A204.1 (cell line): ENCODE measurements around the gene DNAJC15.

Source experiments
- FAIRE-seq: peaks from 2 replicates; lab custom pipeline; 2012; peaks lifted over from hg19 to GRCh38; lab: Jason Lieb, UNC

DNAJC15 gene

GRCh38 chr13:43128504-43128961, 105.1 kb downstream of the DNAJC15 start:
- no peak for FAIRE-seq

GRCh38 chr13:43129066-43129465, 105.7 kb downstream of the DNAJC15 start:
- FAIRE-seq: no peak

- FAIRE-seq: no peak
Observed at GRCh38 chr13:43129511-43130110, 106.2 kb downstream of the DNAJC15 start.

- FAIRE-seq: no peak
Observed at GRCh38 chr13:43132257-43132656, 108.9 kb downstream of the DNAJC15 start.

GRCh38 chr13:43132911-43133310, 109.5 kb downstream of the DNAJC15 start:
- FAIRE-seq: no peak

- FAIRE-seq: no peak
Observed at GRCh38 chr13:43133792-43134191, 110.4 kb downstream of the DNAJC15 start.

- no peak for FAIRE-seq
Observed at GRCh38 chr13:43134868-43135267, 111.5 kb downstream of the DNAJC15 start.

GRCh38 chr13:43135516-43135915, 112.1 kb downstream of the DNAJC15 start:
- FAIRE-seq: no peak

- no peak for FAIRE-seq
Observed at GRCh38 chr13:43136920-43137575, 113.7 kb downstream of the DNAJC15 start.

- no peak for FAIRE-seq
Observed at GRCh38 chr13:43139211-43139610, 115.8 kb downstream of the DNAJC15 start.

GRCh38 chr13:43139921-43140320, 116.5 kb downstream of the DNAJC15 start:
- FAIRE-seq: no peak

GRCh38 chr13:43140985-43141384, 117.6 kb downstream of the DNAJC15 start:
- no peak for FAIRE-seq

GRCh38 chr13:43141685-43142084, 118.3 kb downstream of the DNAJC15 start:
- FAIRE-seq: no peak

GRCh38 chr13:43143591-43143990, 120.2 kb downstream of the DNAJC15 start:
- no peak for FAIRE-seq

- FAIRE-seq: no peak
Observed at GRCh38 chr13:43145534-43146196, 122.3 kb downstream of the DNAJC15 start.

- FAIRE-seq: no peak
Observed at GRCh38 chr13:43146400-43146799, 123.0 kb downstream of the DNAJC15 start.

- no peak for FAIRE-seq
Observed at GRCh38 chr13:43150369-43151207, 127.2 kb downstream of the DNAJC15 start.

- FAIRE-seq: no peak
Observed at GRCh38 chr13:43153436-43154090, 130.2 kb downstream of the DNAJC15 start.

- FAIRE-seq: no peak
Observed at GRCh38 chr13:43154156-43154651, 130.8 kb downstream of the DNAJC15 start.

- FAIRE-seq: no peak
Observed at GRCh38 chr13:43154839-43155238, 131.5 kb downstream of the DNAJC15 start.

- no peak for FAIRE-seq
Observed at GRCh38 chr13:43156916-43157315, 133.5 kb downstream of the DNAJC15 start.

GRCh38 chr13:43157796-43158195, 134.4 kb downstream of the DNAJC15 start:
- no peak for FAIRE-seq
